ENCODE measurements around the gene SIVA1. TPM values are rescaled to one million over a fixed set of nuclear protein-coding genes. Genes with fewer than 3 reads are reported as not detected.

The SIVA1 gene
- total and polyA plus RNA-seq, 2 of the 8 experiments (the other 6 are each of a cell fraction or from before 2014, with no cell fraction given) = 123 to 589 TPM

DNA sequence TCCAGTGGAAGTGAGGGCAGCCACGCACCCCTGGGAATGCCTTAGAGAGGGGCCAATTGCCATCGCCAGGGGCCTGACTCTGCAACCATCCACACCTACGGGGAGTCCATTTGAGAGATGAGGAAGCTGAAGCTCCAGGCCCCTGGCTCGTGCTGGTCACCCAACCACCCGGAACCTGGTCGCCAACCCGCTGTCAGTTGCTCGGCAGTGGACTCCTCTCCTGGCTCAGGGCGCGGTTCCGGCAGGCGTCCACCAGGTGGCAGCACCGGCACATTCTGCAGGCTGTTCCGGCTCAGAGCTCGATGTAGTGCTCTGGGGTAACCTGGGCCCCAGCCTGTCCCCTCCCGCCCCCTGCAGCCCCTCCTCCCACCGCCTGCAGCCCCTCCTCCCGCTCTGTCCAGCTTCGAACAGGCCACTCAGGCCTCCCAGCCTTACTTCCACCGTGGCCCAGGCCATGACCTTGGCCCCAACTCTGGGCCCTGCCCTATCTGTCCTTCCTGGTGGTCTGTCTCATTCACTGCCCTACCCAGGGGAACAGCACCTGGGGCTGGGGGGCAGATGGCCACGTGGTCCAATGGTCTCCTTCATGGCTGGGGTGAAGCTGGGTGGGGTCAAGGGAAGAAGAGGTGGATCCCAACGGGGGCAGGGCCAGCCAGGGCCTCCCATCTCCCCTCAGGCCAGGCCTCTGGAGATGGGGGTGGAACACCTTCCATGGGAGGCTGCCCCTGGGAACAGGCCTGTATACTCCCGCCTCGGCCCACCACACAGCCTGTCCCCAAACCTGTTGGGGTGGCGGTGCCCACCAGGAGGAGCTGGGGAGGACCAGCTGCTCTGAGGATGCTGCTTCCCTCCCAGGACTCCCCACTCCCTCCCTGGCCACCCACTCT is 15.7 kb downstream of the SIVA1 start (continued):
- TF ChIP-seq CBX5 (IDR thresholded peaks at IDR 0.05; ENCODE audit: low read depth, low read length) (no peak), RAD21 (IDR thresholded peaks at IDR 0.05 in 1 of 2, conservative IDR thresholded peaks at IDR 0.05 in 1 of 2; ENCODE audit: low read depth in 2 of 2, low read length in 2 of 2) (peak; percentile 89 to 90), CBX8 (IDR thresholded peaks at IDR 0.05; ENCODE audit: borderline replicate concordance, low read depth, low read length) (no peak), GABPA (IDR thresholded peaks at IDR 0.05; ENCODE audit: borderline replicate concordance, insufficient read depth, low read length) (peak; percentile 54; the same call in 1 of the 2 replicates), RBBP5 (IDR thresholded peaks at IDR 0.05; ENCODE audit: borderline replicate concordance, low read depth, low read length) (0 out of 2 replicates have a peak, but pooled peaks have one; percentile 47), CREB1 (IDR thresholded peaks at IDR 0.05) (0 out of 2 replicates have a peak, but pooled peaks have one; percentile 10), BCL11A (IDR thresholded peaks at IDR 0.05; ENCODE audit: low read depth in 2 of 2, low read length in 2 of 2) (no peak), GTF2F1 (IDR thresholded peaks at IDR 0.05; ENCODE audit: borderline replicate concordance, low read depth, low read length) (no peak), TAF7 (optimal IDR thresholded peaks at IDR 0.05; ENCODE audit: borderline replicate concordance, low read depth, low read length) (peak; percentile 22), CHD1 (IDR thresholded peaks at IDR 0.05; ENCODE audit: low read depth, low read length) (no peak), ATF3 (IDR thresholded peaks at IDR 0.05; ENCODE audit: insufficient read depth, low read depth, low read length) (no peak), TEAD4 (IDR thresholded peaks at IDR 0.05; ENCODE audit: low read depth, low read length) (no peak), RXRA (IDR thresholded peaks at IDR 0.05; ENCODE audit: insufficient read depth, low read depth, low read length) (no peak), POU5F1 (IDR thresholded peaks at IDR 0.05; ENCODE audit: low read depth, low read length) (no peak), CEBPB (IDR thresholded peaks at IDR 0.05; ENCODE audit: low read depth, low read length) (no peak), TAF1 (IDR thresholded peaks at IDR 0.05; ENCODE audit: low read depth, low read length) (no peak), SAP30 (IDR thresholded peaks at IDR 0.05; ENCODE audit: insufficient read depth, insufficient replicate concordance, low read length) (no peak), EGR1 (IDR thresholded peaks at IDR 0.05; ENCODE audit: borderline replicate concordance, low read depth, low read length) (no peak)
